Fibroblast of gingiva (primary cell): ENCODE measurements around the gene HOXA7.
A peak's percentile ranks its signal among the peaks of the same experiment; 100 is the strongest.

Source experiments
- DNase-seq: peaks from one replicate; pipeline ENCODE4 v3.0.0-alpha.2; 2011; ENCODE audit warnings: low read depth

Gene HOXA7

DNA sequence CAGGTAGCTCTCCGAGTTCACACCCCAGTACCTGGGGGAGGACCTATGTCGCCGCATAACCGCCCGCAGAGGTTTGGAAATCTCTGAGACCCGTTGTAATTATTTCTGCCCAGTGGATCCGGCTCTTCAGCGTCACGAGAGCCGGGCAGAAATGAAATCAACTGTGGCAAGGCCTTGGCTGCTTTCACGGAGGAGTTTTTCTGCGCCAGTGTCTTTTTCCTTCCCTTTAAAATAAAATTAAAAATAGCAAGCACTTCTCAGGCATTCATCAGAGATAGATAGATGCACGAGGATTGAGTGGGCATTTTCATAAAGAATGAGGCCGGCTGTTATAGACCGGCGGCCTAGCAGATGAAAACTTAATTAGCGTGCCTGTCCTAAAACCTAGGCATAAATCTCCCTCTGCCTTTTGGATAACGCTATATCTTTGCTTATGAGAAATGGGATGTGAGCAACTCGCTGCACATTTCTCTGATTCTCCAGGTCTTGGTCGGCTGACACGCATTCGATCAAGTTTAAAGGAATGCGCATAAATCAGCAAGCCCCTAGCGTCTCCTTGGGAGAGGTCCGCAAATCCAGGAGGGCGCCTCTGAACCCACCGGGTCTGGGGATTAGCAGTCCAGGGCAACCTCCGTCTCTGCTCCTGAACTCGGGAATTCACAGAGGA, 37.0 kb upstream of the HOXA7 start:
- no peak for DNase-seq

DNA sequence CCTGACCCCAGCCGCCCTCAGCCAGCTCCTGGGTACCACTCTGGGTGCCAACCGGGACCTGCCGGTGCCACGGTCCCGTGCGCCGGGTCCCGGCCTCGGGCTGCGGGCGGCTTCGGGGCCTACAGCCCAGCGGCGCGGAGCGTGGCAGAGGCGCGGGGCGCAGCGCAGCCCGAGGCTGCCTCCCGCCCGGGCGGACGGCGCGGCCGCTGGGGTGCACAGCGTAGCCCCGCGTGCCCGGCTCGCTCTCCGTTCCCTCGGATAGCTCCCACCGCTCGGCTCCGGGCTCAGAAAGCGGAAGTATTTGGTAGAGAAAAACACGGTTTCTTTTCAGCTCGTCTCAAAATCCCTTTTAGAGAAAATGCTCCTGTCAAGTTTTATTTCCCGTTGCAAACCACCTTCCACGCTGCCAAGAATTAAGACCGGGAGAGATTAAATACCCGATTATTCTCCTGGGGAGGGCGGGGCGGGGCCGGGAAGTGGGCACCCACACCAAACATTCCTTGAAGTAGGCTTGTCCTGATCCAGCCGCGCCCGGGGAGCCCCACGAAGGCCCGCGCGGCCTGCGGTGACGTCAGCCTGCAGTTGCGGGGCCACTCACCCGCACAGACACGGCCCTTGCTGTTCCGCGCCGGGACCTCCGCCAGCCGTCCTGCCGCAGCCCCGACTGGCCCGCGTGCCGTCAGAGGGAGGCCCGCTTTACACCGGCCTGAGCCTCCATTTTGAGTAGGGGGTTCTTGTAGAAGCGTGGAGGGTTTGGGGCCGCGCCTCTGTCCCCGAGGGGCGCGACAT, 36.3 kb upstream of the HOXA7 start:
- DNase-seq, result no peak

DNA sequence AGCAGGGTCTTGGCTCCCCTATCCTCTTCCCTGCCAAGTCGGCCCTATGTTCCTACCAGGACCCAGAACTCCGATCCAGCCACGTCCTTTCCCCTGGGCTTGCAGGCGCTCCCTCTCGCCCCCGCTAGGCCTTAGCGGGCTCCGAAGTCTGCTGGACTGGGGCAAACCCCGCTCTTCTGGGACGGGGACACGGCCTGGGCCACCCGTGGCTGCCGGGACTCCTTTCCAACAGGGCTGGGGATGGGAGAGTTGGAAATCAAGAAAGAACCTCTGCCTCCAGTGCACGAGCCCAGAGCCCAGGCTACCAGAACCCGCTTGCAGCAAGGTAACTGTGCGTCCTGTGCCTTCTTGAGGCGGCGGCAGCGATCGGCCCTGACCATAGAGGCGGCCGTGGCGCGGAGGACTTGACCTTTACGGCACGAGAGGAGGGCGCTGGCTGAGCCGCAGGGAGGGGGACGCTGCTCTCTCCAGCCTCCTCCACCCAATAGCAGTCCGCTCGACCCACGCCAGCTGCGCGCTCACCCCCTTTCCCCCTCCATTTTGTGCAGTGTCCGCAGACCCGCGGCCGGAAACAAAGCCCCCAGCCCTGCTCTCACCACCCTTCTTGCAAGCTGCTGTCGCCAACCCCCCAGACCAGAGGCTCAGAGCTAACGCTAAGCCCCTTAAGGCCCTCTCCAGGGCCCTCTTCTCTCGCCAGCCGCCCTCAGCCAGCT, 35.5 kb upstream of the HOXA7 start:
- DNase-seq, result no peak

DNA sequence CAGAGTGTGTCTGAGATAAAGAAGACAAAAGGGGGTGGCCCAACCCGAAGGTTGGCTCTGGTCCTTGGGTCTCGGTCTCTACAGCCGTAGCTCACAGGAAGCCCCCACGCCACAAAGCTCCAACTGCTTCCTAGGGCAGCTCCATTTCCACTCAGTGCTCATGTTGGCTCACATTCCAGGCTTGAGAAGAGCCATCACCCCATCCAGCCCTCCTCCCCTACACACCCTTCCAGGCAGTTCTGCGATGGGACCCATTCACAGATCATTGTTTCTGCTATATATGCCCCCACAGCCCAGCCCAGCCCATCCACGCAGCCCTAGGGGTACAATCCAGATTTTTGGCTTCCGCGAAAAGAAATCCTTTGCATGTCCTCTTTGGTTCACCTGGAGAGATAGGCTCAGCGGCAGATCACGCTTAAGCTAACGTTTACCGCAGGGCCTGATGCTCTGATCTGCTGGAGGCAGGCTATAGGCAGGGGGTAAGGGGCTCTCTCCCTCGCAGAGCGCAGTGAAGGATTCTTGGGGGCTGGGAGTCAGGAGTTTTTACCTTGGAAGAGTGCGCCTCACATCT, 34.8 kb upstream of the HOXA7 start:
- DNase-seq, result no peak

DNA sequence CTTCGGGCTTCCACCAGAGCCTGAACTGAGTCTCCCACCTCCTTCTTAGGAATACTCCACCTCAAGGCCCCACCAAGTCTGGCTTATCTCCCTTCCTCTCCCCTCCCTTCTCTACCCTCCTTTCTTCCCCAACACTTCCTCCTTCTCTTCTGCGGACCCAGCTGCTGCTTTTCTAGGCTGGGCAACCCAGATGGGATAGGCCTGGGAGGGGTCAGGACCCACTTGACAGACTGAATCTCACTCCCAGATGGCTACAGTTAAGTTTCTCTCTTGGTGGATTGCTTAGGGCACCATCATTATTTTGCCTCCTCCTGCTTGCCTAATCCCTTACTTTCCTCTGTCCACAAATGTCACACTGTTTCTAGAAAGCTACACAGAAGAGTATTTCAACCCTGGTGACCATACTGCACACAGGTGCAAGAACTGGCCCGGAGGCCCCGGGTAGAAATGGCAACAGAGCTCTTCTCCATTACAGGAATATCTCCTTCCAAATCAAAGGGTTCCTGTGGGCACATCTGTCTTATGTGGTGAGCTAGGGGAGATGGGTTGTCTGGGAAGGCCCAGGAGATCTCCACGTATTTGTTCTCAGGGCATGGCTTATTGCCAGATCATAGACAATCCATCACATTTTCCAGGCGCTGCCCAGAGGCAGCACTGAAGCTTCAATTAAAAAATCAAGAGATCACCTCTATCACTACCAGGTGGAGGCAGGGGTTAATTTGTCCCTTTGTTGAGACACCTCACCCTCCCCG, 33.7 kb upstream of the HOXA7 start:
- no peak for DNase-seq

DNA sequence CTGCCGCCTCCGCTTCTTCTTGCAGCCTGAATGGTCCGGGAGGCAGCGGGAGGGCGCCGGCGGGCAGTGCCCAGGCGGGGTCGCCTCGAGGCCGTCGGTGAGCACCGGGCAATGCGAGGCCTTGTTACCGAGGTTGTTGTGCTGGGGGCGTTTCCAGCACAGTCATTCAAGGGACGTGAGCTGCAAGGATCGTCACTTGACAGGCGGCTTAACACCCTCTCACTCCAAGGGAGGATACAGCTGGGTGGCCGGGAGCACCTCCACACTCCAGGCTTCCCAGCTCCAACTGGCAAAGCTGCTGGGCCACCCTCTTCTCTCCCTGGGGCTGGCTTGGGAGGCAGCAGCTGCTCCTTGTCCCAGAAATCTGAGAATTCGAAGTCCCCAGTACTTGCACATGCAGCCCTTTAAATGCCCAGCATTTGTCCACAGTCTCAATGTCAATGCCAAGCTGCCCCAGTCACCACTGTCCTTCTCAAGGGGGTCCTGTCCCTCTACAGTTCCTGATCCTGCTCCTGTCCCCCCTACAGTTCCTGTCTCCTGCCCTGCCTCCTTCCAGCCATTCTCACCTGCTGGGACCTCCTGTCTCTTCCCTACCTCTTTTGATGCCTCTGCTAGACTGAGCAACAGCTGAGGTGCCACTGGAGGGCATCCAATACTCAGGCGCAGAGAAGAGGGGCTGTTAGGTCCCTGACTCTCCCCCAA, 33.0 kb upstream of the HOXA7 start:
- DNase-seq, result no peak

DNA sequence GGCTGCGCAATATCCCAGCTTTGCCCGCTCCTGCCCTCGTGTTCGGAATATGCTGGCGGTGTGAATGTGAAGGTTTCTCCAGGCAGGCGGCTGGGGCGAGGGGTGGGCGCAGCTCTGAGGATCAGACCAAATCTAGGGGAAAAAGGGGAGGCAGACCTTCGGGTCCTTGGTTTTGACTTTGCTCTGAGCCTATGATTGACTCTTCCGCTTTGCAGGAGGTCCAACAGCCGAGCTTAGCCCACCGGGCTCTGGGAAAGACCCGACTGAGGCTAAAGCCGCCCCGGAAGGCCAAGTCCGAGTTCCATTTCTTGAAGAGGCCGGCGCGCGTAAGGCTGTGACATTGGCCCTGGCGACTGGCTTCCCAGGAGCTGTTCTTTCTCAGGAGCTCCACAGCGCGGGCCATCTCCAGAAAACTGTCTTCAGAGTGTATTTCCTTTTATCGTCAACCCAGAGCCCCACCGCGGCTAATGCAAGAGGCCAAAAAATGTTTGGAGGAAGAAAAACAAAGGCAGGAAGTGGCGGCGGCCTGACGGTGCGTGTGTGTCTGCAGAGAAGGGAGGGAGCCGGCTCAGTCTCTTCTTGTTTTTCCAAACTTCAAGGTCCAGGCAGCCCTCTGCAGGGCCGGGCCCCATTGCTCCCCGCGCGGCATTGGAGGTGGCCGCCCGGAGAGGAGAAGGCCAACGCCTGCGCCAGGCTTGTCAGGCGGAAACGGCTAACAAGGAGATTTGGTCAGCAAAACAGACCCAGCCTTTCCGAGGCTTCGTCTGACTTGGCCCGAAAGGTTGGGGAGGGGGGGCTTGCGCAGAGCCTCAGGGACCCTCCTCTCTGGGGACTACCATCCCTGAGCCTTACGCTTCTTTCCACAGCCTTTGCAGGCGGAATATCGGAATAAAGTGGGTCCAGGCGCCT, 32.2 kb upstream of the HOXA7 start:
- no peak for DNase-seq

DNA sequence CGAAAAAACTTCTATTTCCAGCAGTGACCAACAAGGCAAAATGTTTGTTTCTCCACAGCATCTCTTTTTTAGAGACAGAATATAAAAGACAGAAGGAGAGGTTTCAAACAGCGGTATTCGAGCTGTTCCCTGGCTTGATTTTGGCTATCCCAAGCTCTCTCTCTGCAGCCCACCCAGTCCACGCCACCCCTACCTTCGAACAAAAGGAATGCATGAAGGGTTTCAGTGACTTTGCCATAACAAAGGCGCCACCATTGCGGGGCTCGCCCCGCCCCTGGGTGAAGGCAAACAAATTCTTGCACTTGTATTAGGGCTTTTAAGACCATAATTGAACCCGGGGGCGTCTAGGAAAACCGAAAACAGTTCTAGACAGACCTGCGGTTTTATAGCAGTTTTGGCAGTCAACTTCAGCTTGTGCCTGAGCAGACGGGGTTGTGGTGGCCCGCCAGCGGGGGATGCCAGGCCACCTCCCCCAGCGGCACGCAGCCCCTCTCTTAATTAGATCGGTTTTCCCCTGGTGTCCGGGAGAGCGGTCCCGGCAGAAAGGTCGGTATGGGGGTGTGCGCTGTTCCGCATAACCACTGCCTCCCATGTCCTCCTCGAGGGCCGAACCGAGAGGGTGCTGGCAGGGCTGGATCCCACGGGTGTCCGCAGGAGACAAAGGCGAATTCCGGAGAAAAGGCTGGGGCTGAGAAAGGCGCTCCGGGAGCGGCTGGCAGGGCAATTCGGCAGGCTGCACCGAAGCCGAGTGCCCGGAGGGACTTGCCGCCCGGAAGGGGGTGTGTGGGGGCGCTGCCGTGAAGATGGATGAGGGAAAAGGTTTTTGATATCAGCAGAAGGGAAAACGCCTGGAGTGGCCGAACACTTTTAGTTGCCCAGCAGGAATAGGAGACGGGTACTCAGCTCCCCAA, 31.3 kb upstream of the HOXA7 start:
- no peak for DNase-seq

DNA sequence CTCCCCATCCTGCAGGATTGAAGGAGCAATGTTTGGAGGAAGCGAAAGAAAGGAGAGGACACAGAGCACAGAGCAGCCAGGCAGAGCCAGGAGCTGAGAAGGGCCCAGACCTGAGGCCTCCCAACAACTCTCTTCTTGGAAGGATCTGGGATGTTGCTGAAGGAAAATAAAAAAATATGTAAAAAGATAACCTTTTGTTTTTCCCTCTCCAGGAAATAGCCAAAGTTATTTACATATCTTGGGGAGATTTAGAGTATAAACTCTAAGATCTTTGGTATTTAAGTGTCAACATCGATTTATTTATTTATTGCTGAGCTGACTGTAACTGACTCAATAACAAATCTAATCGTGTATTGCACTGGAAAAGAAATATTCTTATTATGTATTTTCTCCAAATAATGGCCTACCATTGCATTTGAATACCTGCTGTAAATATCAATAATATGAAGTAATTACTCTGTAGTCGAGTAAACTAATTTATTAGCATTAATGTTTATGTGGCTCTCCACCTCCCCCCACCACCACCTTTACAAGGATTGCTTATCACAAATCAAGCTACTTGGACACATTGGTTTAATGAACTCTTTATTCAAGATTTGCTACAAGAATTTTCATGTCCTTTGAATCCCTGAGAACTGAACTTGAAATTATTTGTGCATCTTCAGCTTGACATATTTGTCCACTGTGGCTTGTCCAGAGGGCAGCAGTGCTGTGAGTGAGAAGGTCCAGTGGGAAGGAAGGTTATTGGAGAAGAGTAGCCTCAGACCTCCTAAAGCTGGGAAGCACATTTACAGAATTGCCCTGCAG, 30.4 kb upstream of the HOXA7 start:
- DNase-seq, result no peak

DNA sequence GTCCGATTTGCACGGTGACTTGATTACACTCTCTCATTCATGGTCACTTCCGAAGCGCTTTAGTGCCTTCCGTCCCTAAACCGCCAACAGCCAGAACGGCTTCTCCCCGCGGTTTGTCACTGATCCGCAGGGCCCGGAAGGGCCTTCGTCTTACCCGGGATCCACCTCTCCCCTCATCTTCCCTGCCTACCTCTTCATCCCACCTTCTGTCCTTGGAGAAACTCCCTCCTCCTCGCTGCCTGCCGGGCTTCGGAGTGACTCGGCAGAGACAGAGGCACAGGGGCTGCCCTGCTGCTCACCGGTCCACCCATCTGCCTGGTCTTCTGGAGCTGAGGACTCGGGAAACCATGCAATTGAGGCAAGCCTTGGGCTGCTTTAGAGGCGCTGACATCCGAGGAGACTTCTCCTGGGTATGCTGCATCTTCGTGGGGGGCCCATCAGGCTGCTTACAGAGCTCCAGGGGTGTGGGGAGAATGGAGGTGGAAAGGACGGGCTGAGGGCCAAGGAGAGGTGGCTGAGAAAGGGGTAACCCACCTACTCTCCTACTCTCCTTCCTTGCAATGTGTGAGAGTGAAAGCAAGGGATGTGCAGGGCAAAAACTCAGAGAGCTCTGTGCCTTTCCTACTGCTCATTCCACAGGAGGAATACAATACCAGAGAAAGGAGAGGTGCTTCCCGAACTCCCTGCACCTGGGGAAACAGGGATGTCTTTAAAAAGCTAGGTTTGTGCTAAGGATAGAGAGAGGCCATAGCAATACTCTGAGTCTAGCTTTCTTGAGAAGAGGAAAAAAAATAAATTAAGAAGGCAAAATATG, 29.6 kb upstream of the HOXA7 start:
- DNase-seq, result no peak

DNA sequence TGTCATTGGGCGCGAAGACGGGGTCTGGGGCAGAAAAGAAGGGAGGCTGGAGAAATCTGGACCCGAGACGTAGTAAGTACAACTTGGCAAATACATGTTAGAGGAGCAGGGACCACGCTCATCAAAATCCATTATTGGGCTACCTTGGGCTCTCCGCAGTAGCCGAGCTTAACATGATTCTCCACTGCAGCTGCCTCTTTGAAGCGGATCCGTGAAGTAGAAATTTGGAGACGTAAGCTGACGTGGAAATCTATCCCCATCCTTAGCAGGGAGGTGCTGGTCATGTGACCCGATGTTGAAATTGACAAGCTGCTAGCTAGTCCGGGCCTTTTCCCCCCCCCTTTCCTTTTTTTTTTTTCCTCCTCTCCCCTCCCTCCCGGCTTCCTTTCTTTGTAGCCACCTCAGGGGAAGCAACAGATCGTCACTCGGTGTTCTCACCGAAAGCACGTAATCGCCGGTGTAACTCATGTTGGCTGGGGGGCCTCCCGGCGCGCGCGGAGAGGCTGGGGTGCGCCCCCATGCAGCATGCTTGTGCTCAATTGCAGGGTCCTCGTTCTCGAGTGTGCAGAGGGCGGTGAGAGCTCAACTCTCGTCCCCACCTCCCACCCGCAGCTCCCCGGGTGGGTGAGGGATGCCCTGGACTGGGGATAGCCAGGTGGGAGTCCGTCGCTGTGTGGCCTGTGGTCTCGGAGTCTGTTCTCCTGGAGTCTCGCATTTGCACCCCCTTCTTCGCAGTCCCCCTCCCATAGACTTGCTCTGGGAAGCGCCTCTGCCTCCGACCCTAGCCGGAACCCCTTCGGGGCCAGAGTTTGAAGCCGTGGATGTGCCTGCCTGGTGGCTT, 28.8 kb upstream of the HOXA7 start, which contains the start of gene HOXA11:
TSS of gene HOXA11 (minus strand) at position 220 of the 841 bp plus-strand sequence. CDS start at position 132, 88 bp downstream.
- no peak for DNase-seq

DNA sequence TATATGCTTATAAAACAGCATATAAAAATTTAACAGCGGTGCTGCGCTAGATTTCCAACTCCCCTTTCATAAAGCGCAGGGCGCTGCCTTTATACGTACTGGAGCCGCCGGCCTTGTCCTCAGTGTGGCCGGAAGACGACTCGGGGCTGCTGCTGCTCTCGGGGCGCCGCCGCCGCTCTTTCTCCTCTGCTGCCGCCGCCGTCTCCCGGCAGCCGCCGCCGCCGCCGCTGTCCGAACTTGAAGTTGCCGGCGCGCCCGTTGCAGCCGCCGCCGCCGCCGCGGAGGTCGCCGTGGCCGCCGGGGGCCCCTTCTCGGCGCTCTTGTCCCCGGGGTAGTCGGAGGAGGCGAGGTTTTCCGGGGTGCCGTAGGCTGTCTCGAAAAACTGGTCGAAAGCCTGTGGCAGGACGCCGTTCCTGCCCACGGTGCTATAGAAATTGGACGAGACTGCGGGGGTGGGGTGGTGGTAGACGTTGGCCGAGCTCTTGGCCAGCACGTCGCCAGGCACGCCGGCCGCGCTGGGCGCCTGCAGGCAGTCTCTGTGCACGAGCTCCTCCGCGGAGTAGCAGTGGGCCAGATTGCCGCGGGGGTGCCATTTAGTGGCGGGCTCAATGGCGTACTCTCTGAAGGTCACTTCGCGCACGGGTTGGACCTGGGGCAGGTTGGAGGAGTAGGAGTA, 28.0 kb upstream of the HOXA7 start:
- peak; percentile 10 for DNase-seq

DNA sequence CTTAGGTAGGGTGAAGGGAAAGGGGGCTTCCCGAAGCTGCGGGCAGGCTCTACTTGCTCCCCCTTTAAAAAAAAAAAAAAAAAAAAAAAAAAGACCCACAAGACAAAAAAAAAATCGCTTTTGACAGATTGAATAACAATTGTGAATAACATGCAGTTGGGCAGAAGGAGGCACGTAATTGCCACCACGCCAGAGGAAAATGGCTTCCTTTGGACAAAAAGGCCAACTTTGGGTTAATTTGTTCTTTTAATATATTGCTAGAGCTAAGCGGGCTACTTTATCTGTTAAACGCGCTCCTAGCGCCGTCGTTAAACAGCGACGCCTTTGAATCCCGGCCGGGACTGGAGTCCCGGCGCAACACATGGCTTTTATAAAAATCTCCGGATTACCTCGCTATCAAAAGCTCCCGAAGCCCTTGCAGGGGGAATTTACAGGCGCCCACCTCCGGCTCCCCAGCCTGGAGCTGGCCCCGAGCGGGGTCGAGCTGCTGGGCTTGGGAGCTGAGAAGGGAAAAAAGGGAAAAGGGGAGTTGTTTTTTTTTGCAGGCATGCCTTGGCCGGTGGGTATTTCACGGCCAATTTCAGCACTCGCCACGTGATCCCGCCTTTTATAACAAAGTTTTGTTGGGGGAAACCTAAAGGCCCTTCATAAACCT, 27.3 kb upstream of the HOXA7 start:
- no peak for DNase-seq

DNA sequence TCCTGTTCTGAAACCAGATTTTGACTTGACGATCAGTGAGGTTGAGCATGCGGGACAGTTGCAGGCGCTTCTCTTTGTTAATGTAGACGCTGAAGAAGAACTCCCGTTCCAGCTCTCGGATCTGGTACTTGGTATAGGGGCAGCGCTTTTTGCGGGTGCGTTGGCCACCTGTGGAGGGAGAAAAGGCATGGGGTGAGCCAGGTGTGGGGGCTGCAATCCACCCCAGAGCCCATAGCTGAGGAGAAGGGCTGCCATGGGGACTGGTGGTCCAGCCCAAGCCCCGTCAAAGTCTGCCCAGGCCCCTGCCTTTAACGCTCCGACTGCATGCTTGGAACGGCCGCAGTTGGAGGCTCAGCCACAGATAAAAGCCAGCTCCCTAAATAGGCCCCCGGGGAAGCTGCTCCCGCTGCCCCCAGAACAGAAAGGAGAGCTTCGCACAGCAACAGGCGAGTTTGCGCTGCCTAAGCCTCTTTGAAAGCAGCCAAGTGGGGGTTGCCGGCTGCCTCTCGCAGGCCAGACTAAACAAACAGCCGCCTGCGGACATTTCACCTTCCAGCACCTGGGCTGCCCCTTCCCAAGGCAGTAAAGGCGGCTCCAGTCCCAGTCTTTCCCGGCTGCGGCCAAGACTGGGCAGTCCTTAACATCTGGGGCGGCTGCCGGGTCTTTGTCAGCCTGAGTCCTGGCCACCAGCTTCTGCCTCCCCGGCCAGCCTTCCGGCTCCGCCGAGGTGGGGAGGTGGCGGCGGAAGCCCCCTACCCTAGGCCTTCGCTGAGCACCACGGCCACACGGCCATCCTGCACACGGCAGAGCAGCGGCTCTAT, 26.6 kb upstream of the HOXA7 start:
- no peak for DNase-seq
